ENCODE measurements around the gene NRG3.

NRG3 gene

GRCh38 chr10:82980321-82980720 lies 1105.3 kb downstream of the NRG3 start:
- no peak for TF ChIP-seq CTCF (IDR thresholded peaks at IDR 0.05)

GRCh38 chr10:82981137-82981723 lies 1106.2 kb downstream of the NRG3 start:
- no peak for TF ChIP-seq CTCF (IDR thresholded peaks at IDR 0.05)

- no peak for TF ChIP-seq CTCF (IDR thresholded peaks at IDR 0.05)
Measured at GRCh38 chr10:82982110-82982608, 1107.2 kb downstream of the NRG3 start.

GRCh38 chr10:82986216-82986615 lies 1111.2 kb downstream of the NRG3 start:
- TF ChIP-seq CTCF (IDR thresholded peaks at IDR 0.05) = no peak

- TF ChIP-seq CTCF (IDR thresholded peaks at IDR 0.05) = no peak
Measured at GRCh38 chr10:83007510-83007909, 1132.5 kb downstream of the NRG3 start.

GRCh38 chr10:83012866-83013265 lies 1137.9 kb downstream of the NRG3 start:
- no peak for TF ChIP-seq CTCF (IDR thresholded peaks at IDR 0.05)

- no peak for TF ChIP-seq CTCF (IDR thresholded peaks at IDR 0.05)
Measured at GRCh38 chr10:83017076-83017867, 1142.3 kb downstream of the NRG3 start.

All from LNCAP (cell line).